Measurements from ENCODE around the gene KPRP.

GRCh38 chr1:152759453-152760173, 1.8 kb downstream of the KPRP start:
- TF ChIP-seq CTCF (IDR thresholded peaks at IDR 0.05): no peak
- no peak for TF ChIP-seq POLR2AphosphoS5 (IDR thresholded peaks at IDR 0.05)
- no peak for TF ChIP-seq POLR2A (IDR thresholded peaks at IDR 0.05)
- no peak for TF ChIP-seq EP300 (IDR thresholded peaks at IDR 0.05)

Data from gastroesophageal sphincter (tissue), 3 donors.